Endothelial cell of umbilical vein (primary cell): ENCODE data around the gene GPX8. TPM values are rescaled to one million over a fixed set of nuclear protein-coding genes. Genes with fewer than 3 reads are reported as not detected.

Experiments
- BruUV-seq: library from RNA; stranded (reverse); fragments of 400-500 nt; replicated peaks from 2 replicates; lab custom pipeline; 2021; lab: Mats Ljungman, UMichigan
- CTCF ChIA-PET: fragments of 300-600, 350-600 bp; sonication (Branson Sonifier 250); formaldehyde crosslinking; loops from one replicate; lab custom pipeline; 2021; ENCODE audit warnings: antibody characterized with exemption, inconsistent platforms; lab: Charles Lee
- POLR2A ChIA-PET: fragments of 300-600, 350-600 bp; sonication (Branson Sonifier 250); formaldehyde crosslinking; loops from one replicate; lab custom pipeline; 2021; ENCODE audit warnings: antibody characterized with exemption, inconsistent platforms; lab: Charles Lee
- DNase-seq: peaks from one replicate; pipeline ENCODE4 v3.0.0-alpha.2; 2011; ENCODE audit warnings: low read depth, low spot score
- FAIRE-seq: peaks from 2 replicates; lab custom pipeline; 2011; peaks lifted over from hg19 to GRCh38; lab: Jason Lieb, UNC
- H2AFZ ChIP-seq: 2 replicates; pipeline ENCODE4 v1.6.0; 2012; ENCODE audit warnings: low read depth, low read length, control low read depth, inconsistent platforms
- H3K27ac ChIP-seq: 2 replicates; pipeline ENCODE4 v1.5.1; 2011; ENCODE audit warnings: low read depth, mild to moderate bottlenecking, control low read depth, low read length, moderate library complexity; ENCODE audit not compliant: insufficient read depth
- H3K27me3 ChIP-seq, 2 experiments: 2 replicates each; pipeline versions ENCODE4 v1.6.0 to v1.6.1; 2011; ENCODE audit warnings: low read length in 2 of 2, mixed read lengths in 1 of 2; ENCODE audit not compliant: control insufficient read depth in 2 of 2, insufficient read depth in 2 of 2
- H3K36me3 ChIP-seq, 2 experiments: 2 replicates in 1 of 2; 3 replicates in 1 of 2; pipeline ENCODE4 v1.5.1; 2011; ENCODE audit warnings: low read length in 2 of 2, mild to moderate bottlenecking in 1 of 2, moderate library complexity in 1 of 2; ENCODE audit not compliant: control insufficient read depth in 2 of 2, insufficient read depth in 2 of 2; ENCODE audit errors: extremely low read depth in 1 of 2
- H3K4me1 ChIP-seq: 3 replicates; pipeline ENCODE4 v1.5.1; 2011; ENCODE audit warnings: mild to moderate bottlenecking, low read length; ENCODE audit not compliant: control insufficient read depth, insufficient read depth; ENCODE audit errors: extremely low read depth
- H3K4me2 ChIP-seq: 2 replicates; pipeline ENCODE4 v1.6.1; 2011; ENCODE audit warnings: low read length, control low read depth, mixed read lengths; ENCODE audit not compliant: insufficient read depth
- H3K4me3 ChIP-seq, 3 experiments: fragments of 200-600 bp in 1 of 3; sonication (generic), shearing (Covaris generic) in 1 of 3; replicated peaks in 1 of 3; 2 replicates each; pipeline ENCODE4 v1.5.1; 2011 to 2016; ENCODE audit warnings: control low read depth in 3 of 3, low read length in 3 of 3, mild to moderate bottlenecking in 2 of 3, inconsistent platforms in 1 of 3, low read depth in 1 of 3, moderate library complexity in 1 of 3; ENCODE audit not compliant: insufficient read depth in 1 of 3
- H3K79me2 ChIP-seq: 2 replicates; pipeline ENCODE4 v1.6.0; 2012; ENCODE audit warnings: low read length, inconsistent platforms; ENCODE audit not compliant: control insufficient read depth, insufficient read depth
- H3K9ac ChIP-seq: replicated peaks from 2 replicates; pipeline ENCODE3; 2011; ENCODE audit warnings: low read length, control low read depth; ENCODE audit not compliant: insufficient read depth; ENCODE audit errors: extremely low read depth
- H3K9me1 ChIP-seq: replicated peaks from 3 replicates; pipeline ENCODE4 v1.6.0; 2011; ENCODE audit warnings: mild to moderate bottlenecking, low read length; ENCODE audit not compliant: control insufficient read depth, insufficient read depth; ENCODE audit errors: extremely low read depth
- H3K9me3 ChIP-seq: replicated peaks from 2 replicates; pipeline ENCODE4 v1.5.1; 2012; ENCODE audit warnings: low read length, inconsistent platforms; ENCODE audit not compliant: control insufficient read depth, insufficient read depth
- H4K20me1 ChIP-seq: replicated peaks from 2 replicates; pipeline ENCODE3; 2011; ENCODE audit warnings: mild to moderate bottlenecking, low read length; ENCODE audit not compliant: control insufficient read depth, insufficient read depth; ENCODE audit errors: extremely low read depth
- EZH2 ChIP-seq: IDR thresholded peaks from 2 replicates; pipeline ENCODE4 v1.6.1; 2012; ENCODE audit warnings: borderline replicate concordance, low read depth, mild to moderate bottlenecking, moderate library complexity, low read length, inconsistent platforms; ENCODE audit not compliant: severe bottlenecking
- FOS ChIP-seq: IDR thresholded peaks from 2 replicates; pipeline ENCODE4 v1.6.1; 2011; ENCODE audit warnings: mild to moderate bottlenecking, low read length, moderate library complexity, borderline replicate concordance; ENCODE audit not compliant: insufficient read depth
- GATA2 ChIP-seq: IDR thresholded peaks from 2 replicates; pipeline ENCODE4 v1.7.0; 2011; ENCODE audit warnings: low read depth, mild to moderate bottlenecking, moderate library complexity, mixed read lengths, low read length; ENCODE audit not compliant: insufficient read length, insufficient read depth
- JUN ChIP-seq: IDR thresholded peaks from 2 replicates; pipeline ENCODE4 v1.6.1; 2011; ENCODE audit warnings: borderline replicate concordance, low read depth; ENCODE audit not compliant: insufficient read length, insufficient read depth
- MYC ChIP-seq: IDR thresholded peaks from one replicate; pipeline ENCODE4 v1.6.1; 2011; ENCODE audit warnings: mild to moderate bottlenecking, low read depth, low read length
- POLR2A ChIP-seq: IDR thresholded peaks from 2 replicates; pipeline ENCODE4 v1.6.1; 2012; ENCODE audit warnings: low read depth, mild to moderate bottlenecking, control low read depth, low read length
- POLR2AphosphoS5 ChIP-seq: IDR thresholded peaks from 2 replicates; pipeline ENCODE4 v1.6.1; 2012; ENCODE audit warnings: low read depth, mild to moderate bottlenecking, control low read depth, low read length, moderate library complexity; ENCODE audit not compliant: insufficient read depth
- dilution Hi-C: fragments of 300-500 bp; cut with MboI; formaldehyde crosslinking; loops from one replicate; pipeline ENCODE4 v1.15.0; 2019; ENCODE audit warnings: low sequenced_read_pairs; ENCODE audit not compliant: extremely low pct_ligation_motif_present
- intact Hi-C: fragments of 100-400 bp; cut with micrococcal nuclease; formaldehyde crosslinking; loops from one replicate; pipeline ENCODE4 v1.10.0; 2022
- polyA plus RNA-seq, 4 experiments: library from polyadenylated mRNA; depleted of rRNA in 3 of 4; stranded (reverse) in 3 of 4; unstranded in 1 of 4; fragments of >200 nt; gene quantifications; 2 replicates each; pipeline versions ENCODE4 v1.2.1 to v1.2.3, GENCODE V29; 2011 to 2012; ENCODE audit warnings: missing spikeins in 1 of 4
- total RNA-seq: library from RNA; stranded (reverse); gene quantifications from 2 replicates; pipeline ENCODE4 v1.2.3, GENCODE V29; 2021
- TF ChIP-seq, protein P1 (sequence below): IDR thresholded peaks from 2 replicates; pipeline ENCODE4 v1.6.1; 2011; ENCODE audit not compliant: insufficient read depth, insufficient read length

GPX8 gene
- total and polyA plus RNA-seq, 2 donors (not counting 3 experiments of a cell fraction or from before 2014, with no cell fraction given), result 60.1 to 147 TPM

DNA sequence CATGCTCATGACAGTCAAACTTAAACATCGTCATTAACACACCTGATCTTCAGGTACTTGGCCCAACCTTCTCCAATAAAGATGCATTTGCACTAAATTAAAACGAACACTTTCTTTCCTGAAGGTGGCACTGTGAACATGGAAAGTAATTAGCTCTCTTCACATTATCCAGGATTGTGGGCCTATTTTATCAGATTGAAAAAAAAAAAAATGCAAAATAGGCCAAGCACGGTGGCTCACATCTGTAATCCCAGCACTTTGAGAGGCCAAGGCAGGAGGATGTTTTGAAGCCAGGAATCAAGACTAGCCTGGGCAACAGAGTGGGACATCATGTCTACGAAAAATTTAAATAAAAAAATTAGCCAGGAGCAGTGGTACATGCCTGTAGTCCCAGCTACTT is 27.4 kb downstream of the GPX8 start:
- H3K9ac ChIP-seq, result no peak overlapping the region
- H3K9me1 ChIP-seq, result no peaks in the 10 kb centered on the region
- H3K4me3 ChIP-seq, result no peak overlapping the region
- no peak for TF ChIP-seq POLR2AphosphoS5
- no peak for TF ChIP-seq POLR2A
- no peak for TF ChIP-seq EZH2
- TF ChIP-seq JUN, result no peak
- no peaks in the 10 kb centered on the region for H3K36me3 ChIP-seq
- H2AFZ ChIP-seq, result no peak overlapping the region
- DNase-seq (peak; percentile 27), FAIRE-seq (peak; percentile 50)
- H4K20me1 ChIP-seq, result no peaks in the 10 kb centered on the region
- POLR2A ChIA-PET, result no interaction called here
- dilution Hi-C loops, result no loop called here
- no peaks in the 10 kb centered on the region for H3K79me2 ChIP-seq
- BruUV-seq, result no TSS peak
- intact Hi-C loops, result loop anchor here (5.0 kb wide), 1 partner anchor 505 kb away; no protein-coding TSS in a partner anchor
- H3K27me3 ChIP-seq, result peaks cover 34 to 65% of the 10 kb centered on the region in 2 experiments
- no peaks in the 10 kb centered on the region for H3K4me1 ChIP-seq
- H3K4me2 ChIP-seq, result no peak overlapping the region
- H3K9me3 ChIP-seq, result no peaks in the 10 kb centered on the region
- CTCF ChIA-PET, result interaction anchor here (0.7 to 3.2 kb wide), 26 partner anchors 9 to 748 kb away, joined by 3 to 23 read pairs (median 4); partner anchors contain the start of genes CDC20B, DHX29 and MTREX
- no peak overlapping the region for H3K27ac ChIP-seq

DNA sequence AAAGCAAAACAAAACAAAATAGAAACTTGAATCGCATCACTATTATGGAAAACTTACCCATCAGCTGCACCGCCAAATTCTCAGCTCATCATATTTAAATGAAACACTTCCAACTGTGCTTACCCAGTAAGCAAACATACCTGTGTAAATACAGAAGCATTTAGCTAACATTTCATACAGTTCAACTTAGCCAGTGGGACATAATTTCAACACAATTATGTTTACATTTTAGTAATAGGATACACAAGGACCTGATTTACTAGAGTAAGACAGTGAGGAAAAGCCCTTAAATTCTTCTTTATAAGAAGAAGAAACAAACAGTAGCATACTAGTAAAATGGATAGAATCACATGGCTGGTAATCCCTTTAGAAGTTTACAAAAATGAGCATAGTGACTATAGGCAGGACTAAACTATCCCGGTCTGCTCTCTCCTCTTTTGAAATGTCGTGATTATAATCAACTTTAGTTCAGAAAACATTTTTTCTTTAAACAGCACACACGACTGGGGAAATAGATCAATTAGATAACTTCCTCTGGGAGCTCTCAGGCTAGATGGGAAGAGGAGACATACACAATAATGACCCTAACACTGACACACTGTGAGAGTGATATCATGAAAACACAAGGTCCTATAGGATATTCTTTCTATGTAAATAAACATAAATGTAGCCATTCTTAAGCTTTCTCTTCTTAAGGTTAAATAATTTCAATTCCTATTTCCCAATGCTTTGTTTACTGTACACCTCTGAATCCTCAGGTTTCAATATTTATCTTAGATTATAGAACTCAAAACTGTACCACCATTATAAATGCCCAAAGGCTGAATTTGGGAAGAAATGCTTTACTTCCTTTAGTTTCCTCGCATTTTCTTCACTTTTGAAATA is 28.9 kb downstream of the GPX8 start:
- Histone ChIP-seq H3K9ac (no peak overlapping the region), H3K79me2 (no peaks in the 10 kb centered on the region), H4K20me1 (no peaks in the 10 kb centered on the region), H3K4me3 (no peak overlapping the region), H3K9me1 (no peaks in the 10 kb centered on the region), H3K36me3 (no peaks in the 10 kb centered on the region), H3K9me3 (no peaks in the 10 kb centered on the region), H3K4me2 (no peak overlapping the region), H3K27ac (no peak overlapping the region), H3K27me3 (peaks cover 39 to 64% of the 10 kb centered on the region in 2 experiments), H3K4me1 (no peaks in the 10 kb centered on the region), H2AFZ (no peak overlapping the region)
- FAIRE-seq (no peak), DNase-seq (no peak)
- TF ChIP-seq JUN, result no peak
- TF ChIP-seq POLR2AphosphoS5, result no peak
- TF ChIP-seq MYC, result no peak
- TF ChIP-seq GATA2, result no peak
- TF ChIP-seq EZH2, result no peak
- TF ChIP-seq, protein P1, sequence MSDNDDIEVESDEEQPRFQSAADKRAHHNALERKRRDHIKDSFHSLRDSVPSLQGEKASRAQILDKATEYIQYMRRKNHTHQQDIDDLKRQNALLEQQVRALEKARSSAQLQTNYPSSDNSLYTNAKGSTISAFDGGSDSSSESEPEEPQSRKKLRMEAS, result no peak
- TF ChIP-seq FOS, result no peak
- no TSS peak for BruUV-seq
- dilution Hi-C loops (no loop called here), intact Hi-C loops (loop anchor here (5.0 kb wide), 1 partner anchor 503 kb away; no protein-coding TSS in a partner anchor)
- CTCF ChIA-PET, result interaction anchor here (0.9 to 3.2 kb wide), 3 partner anchors 11 to 503 kb away, joined by 3 to 10 read pairs (median 5); partner anchors contain the start of gene CDC20B
- POLR2A ChIA-PET, result no interaction called here
